ENCODE data around the gene RNASE1.

The RNASE1 gene

GRCh38 chr14:20802341-20803084, at the start of gene RNASE1:
RNASE1 (minus strand) TSS chr14:20802844; CDS start chr14:20802068, 776 bp downstream.
- H3K9ac ChIP-seq (ENCODE audit: low read length) = no peak within 1 kb of the TSS
- no peaks in the 10 kb centered on the region for H3K79me2 ChIP-seq (ENCODE audit: insufficient read depth, low read length)
- no peak within 1 kb of the TSS for H3K27ac ChIP-seq (ENCODE audit: low read depth, low read length)
- H2AFZ ChIP-seq (ENCODE audit: low read depth, low read length, severe bottlenecking) = no peak within 1 kb of the TSS
- H3K4me3 ChIP-seq (ENCODE audit: insufficient read depth, low read length, poor library complexity, severe bottlenecking) = no peak within 1 kb of the TSS
- no peak within 1 kb of the TSS for H3K4me2 ChIP-seq (ENCODE audit: low read depth, low read length, poor library complexity, severe bottlenecking)
- no peaks in the 10 kb centered on the region for H3K9me3 ChIP-seq (ENCODE audit: insufficient read depth, low read length)
- TF ChIP-seq EZH2phosphoT487 (conservative IDR thresholded peaks at IDR 0.05; ENCODE audit: low read length) = no peak
- H3K36me3 ChIP-seq (ENCODE audit: low read length) = no peaks in the 10 kb centered on the region
- no peaks in the 10 kb centered on the region for H3K27me3 ChIP-seq (ENCODE audit: low read length)
- H4K20me1 ChIP-seq (ENCODE audit: low read depth, low read length) = no peaks in the 10 kb centered on the region
- no peaks in the 10 kb centered on the region for H3F3A ChIP-seq (ENCODE audit: insufficient read depth)
- H3K9me2 ChIP-seq (replicated peaks; ENCODE audit: insufficient read depth, low read length) = no peaks in the 10 kb centered on the region

- no peaks in the 10 kb centered on the region for H3K9me2 ChIP-seq (replicated peaks; ENCODE audit: insufficient read depth, low read length)
- H3F3A ChIP-seq (ENCODE audit: insufficient read depth) = no peaks in the 10 kb centered on the region
- H3K79me2 ChIP-seq (ENCODE audit: insufficient read depth, low read length) = no peaks in the 10 kb centered on the region
- no peak overlapping the region for H2AFZ ChIP-seq (ENCODE audit: low read depth, low read length, severe bottlenecking)
- no peaks in the 10 kb centered on the region for H3K9me3 ChIP-seq (ENCODE audit: insufficient read depth, low read length)
- no peaks in the 10 kb centered on the region for H3K36me3 ChIP-seq (ENCODE audit: low read length)
- no peak overlapping the region for H3K4me2 ChIP-seq (ENCODE audit: low read depth, low read length, poor library complexity, severe bottlenecking)
- no peak overlapping the region for H3K27ac ChIP-seq (ENCODE audit: low read depth, low read length)
- H3K4me3 ChIP-seq (ENCODE audit: insufficient read depth, low read length, poor library complexity, severe bottlenecking) = no peak overlapping the region
- no peaks in the 10 kb centered on the region for H4K20me1 ChIP-seq (ENCODE audit: low read depth, low read length)
- H3K9ac ChIP-seq (ENCODE audit: low read length) = no peak overlapping the region
- TF ChIP-seq EZH2phosphoT487 (conservative IDR thresholded peaks at IDR 0.05; ENCODE audit: low read length) = no peak
- TF ChIP-seq CTCF (IDR thresholded peaks at IDR 0.05; ENCODE audit: insufficient read depth, low read length, poor library complexity, severe bottlenecking) = no peak
- H3K27me3 ChIP-seq (ENCODE audit: low read length) = no peaks in the 10 kb centered on the region; the same call in 1 of the 2 replicates
Observed at GRCh38 chr14:20848955-20849570, 46.4 kb upstream of the RNASE1 start.

- Histone ChIP-seq H3K27me3 (ENCODE audit: low read length) (no peaks in the 10 kb centered on the region; the same call in 1 of the 2 replicates), H3K9ac (ENCODE audit: low read length) (no peak overlapping the region), H3K4me3 (ENCODE audit: insufficient read depth, low read length, poor library complexity, severe bottlenecking) (no peak overlapping the region), H3K4me2 (ENCODE audit: low read depth, low read length, poor library complexity, severe bottlenecking) (no peak overlapping the region), H3K79me2 (ENCODE audit: insufficient read depth, low read length) (no peaks in the 10 kb centered on the region), H3F3A (ENCODE audit: insufficient read depth) (no peaks in the 10 kb centered on the region), H4K20me1 (ENCODE audit: low read depth, low read length) (no peaks in the 10 kb centered on the region), H3K9me3 (ENCODE audit: insufficient read depth, low read length) (no peaks in the 10 kb centered on the region), H2AFZ (ENCODE audit: low read depth, low read length, severe bottlenecking) (no peak overlapping the region), H3K27ac (ENCODE audit: low read depth, low read length) (no peak overlapping the region), H3K9me2 (replicated peaks; ENCODE audit: insufficient read depth, low read length) (no peaks in the 10 kb centered on the region), H3K36me3 (ENCODE audit: low read length) (no peaks in the 10 kb centered on the region)
- TF ChIP-seq CTCF (IDR thresholded peaks at IDR 0.05; ENCODE audit: insufficient read depth, low read length, poor library complexity, severe bottlenecking) (no peak), EZH2phosphoT487 (conservative IDR thresholded peaks at IDR 0.05; ENCODE audit: low read length) (no peak)
Observed at GRCh38 chr14:20848316-20848954, 45.8 kb upstream of the RNASE1 start.
